GM21381 (cell line): ENCODE data around the gene ZNF385C.
"Not testable (repeated sequence)": the region's sequence is repeated elsewhere in the genome, so short reads cannot be mapped to it uniquely, and the experiment has no call there.

Source experiments
- ATAC-seq: cut with Tn5 transposase; IDR thresholded peaks from one replicate; pipeline ENCODE4 v1.9.1; 2021; ENCODE audit warnings: mild to moderate bottlenecking, moderate library complexity; ENCODE audit not compliant: unreplicated experiment

ZNF385C gene

GRCh38 chr17:42025191-42025579 is 73.1 kb downstream of the ZNF385C start:
- ATAC-seq, result no peak

- no peak for ATAC-seq
Observed at GRCh38 chr17:42023524-42024349, 74.5 kb downstream of the ZNF385C start.

- ATAC-seq, result not testable (repeated sequence)
Observed at GRCh38 chr17:42020845-42021244, 77.4 kb downstream of the ZNF385C start.

- peak; percentile 50 for ATAC-seq
Observed at GRCh38 chr17:42019509-42020404, 78.5 kb downstream of the ZNF385C start, which contains the start of gene NKIRAS2. TSS of gene NKIRAS2 (plus strand) at chr17:42020090. CDS start at chr17:42021578, 1,488 bp downstream.

GRCh38 chr17:42018988-42019387 is 79.3 kb downstream of the ZNF385C start:
- no peak for ATAC-seq

GRCh38 chr17:42018339-42018738 is 79.9 kb downstream of the ZNF385C start:
- no peak for ATAC-seq

GRCh38 chr17:42017866-42018200 is 80.4 kb downstream of the ZNF385C start:
- no peak for ATAC-seq

GRCh38 chr17:42016941-42017865 is 81.1 kb downstream of the ZNF385C start, which contains the start of gene DNAJC7:
TSS of gene DNAJC7 (minus strand) at chr17:42017439. CDS start at chr17:42017416, 23 bp downstream.
- ATAC-seq, result peak; percentile 77

GRCh38 chr17:42016411-42016831 is 81.9 kb downstream of the ZNF385C start:
- no peak for ATAC-seq

- not testable (repeated sequence) for ATAC-seq
Observed at GRCh38 chr17:42013740-42014139, 84.5 kb downstream of the ZNF385C start.

GRCh38 chr17:42012363-42012762 is 85.9 kb downstream of the ZNF385C start:
- ATAC-seq, result not testable (repeated sequence)

GRCh38 chr17:42010898-42011516 is 87.3 kb downstream of the ZNF385C start:
- ATAC-seq, result no peak

- ATAC-seq, result not testable (repeated sequence)
Observed at GRCh38 chr17:42010266-42010680, 88.0 kb downstream of the ZNF385C start.

GRCh38 chr17:42009170-42009569 is 89.1 kb downstream of the ZNF385C start:
- no peak for ATAC-seq

GRCh38 chr17:42005166-42005565 is 93.1 kb downstream of the ZNF385C start:
- ATAC-seq, result no peak

- no peak for ATAC-seq
Observed at GRCh38 chr17:42002792-42003301, 95.4 kb downstream of the ZNF385C start.

GRCh38 chr17:42002175-42002791 is 96.0 kb downstream of the ZNF385C start:
- no peak for ATAC-seq

- no peak for ATAC-seq
Observed at GRCh38 chr17:42001729-42002128, 96.5 kb downstream of the ZNF385C start.

- no peak for ATAC-seq
Observed at GRCh38 chr17:42000413-42001133, 97.7 kb downstream of the ZNF385C start.
